Neuronal stem cell (in vitro differentiated cells): Measurements from ENCODE around the gene IFI30.

Experiments used
- DNase-seq: peaks from one replicate; pipeline ENCODE4 v3.0.0-alpha.2; 2013; ENCODE audit warnings: low spot score
- H2AFZ ChIP-seq: one replicate; pipeline ENCODE4 v1.6.1; 2013; ENCODE audit warnings: mild to moderate bottlenecking, low read length, inconsistent platforms
- H2AK5ac ChIP-seq: 2 replicates; pipeline ENCODE4 v1.6.1; 2013; ENCODE audit warnings: low read depth, mild to moderate bottlenecking, inconsistent platforms, low read length, moderate library complexity, mixed read lengths
- H2BK120ac ChIP-seq: 2 replicates; pipeline ENCODE4 v1.6.1; 2013; ENCODE audit warnings: low read depth, mild to moderate bottlenecking, inconsistent platforms, low read length, moderate library complexity, mixed read lengths
- H2BK12ac ChIP-seq: one replicate; pipeline ENCODE4 v1.6.1; 2013; ENCODE audit warnings: low read length, inconsistent platforms
- H2BK15ac ChIP-seq: 2 replicates; pipeline ENCODE4 v1.6.1; 2013; ENCODE audit warnings: mild to moderate bottlenecking, low read length, inconsistent platforms, mixed read lengths
- H2BK5ac ChIP-seq: one replicate; pipeline ENCODE4 v1.6.1; 2013; ENCODE audit warnings: inconsistent platforms, mild to moderate bottlenecking, low read length, moderate library complexity
- H3K14ac ChIP-seq: one replicate; pipeline ENCODE4 v1.6.1; 2013; ENCODE audit warnings: low read length, inconsistent platforms
- H3K18ac ChIP-seq: 2 replicates; pipeline ENCODE4 v1.6.1; 2013; ENCODE audit warnings: low read length, inconsistent platforms
- H3K23ac ChIP-seq: 2 replicates; pipeline ENCODE4 v1.6.1; 2013; ENCODE audit warnings: low read depth, mild to moderate bottlenecking, mixed read lengths, low read length, inconsistent platforms; ENCODE audit not compliant: poor library complexity
- H3K27ac ChIP-seq: replicated peaks from 3 replicates; pipeline ENCODE4 v1.5.1; 2013; ENCODE audit warnings: low read length, inconsistent platforms
- H3K27me3 ChIP-seq, 3 experiments: 2 replicates each; pipeline ENCODE4 v1.6.1; 2013; ENCODE audit warnings: low read length in 3 of 3, mild to moderate bottlenecking in 2 of 3, inconsistent platforms in 1 of 3, low read depth in 1 of 3, mixed read lengths in 1 of 3, moderate library complexity in 1 of 3; ENCODE audit not compliant: control insufficient read depth in 3 of 3, insufficient read depth in 3 of 3
- H3K36me3 ChIP-seq, 2 donors: replicated peaks in 1 of 2; 2 replicates each; pipeline ENCODE4 v1.6.1; 2013; ENCODE audit warnings: low read length in 2 of 2; ENCODE audit not compliant: control insufficient read depth in 2 of 2, insufficient read depth in 2 of 2
- H3K4ac ChIP-seq: 2 replicates; pipeline ENCODE4 v1.6.1; 2013; ENCODE audit warnings: inconsistent platforms, mild to moderate bottlenecking, low read length, moderate library complexity
- H3K4me1 ChIP-seq, 2 donors: 1 replicate in 1 of 2; 2 replicates in 1 of 2; pipeline ENCODE4 v1.6.1; 2013; ENCODE audit warnings: low read length in 2 of 2, low read depth in 1 of 2; ENCODE audit not compliant: control insufficient read depth in 2 of 2, insufficient read depth in 1 of 2
- H3K4me2 ChIP-seq: one replicate; pipeline ENCODE4 v1.6.1; 2013; ENCODE audit warnings: mild to moderate bottlenecking, low read length, inconsistent platforms; ENCODE audit not compliant: insufficient read depth, poor library complexity, severe bottlenecking
- H3K4me3 ChIP-seq, 2 donors: 2 replicates each; pipeline ENCODE4 v1.5.1; 2013; ENCODE audit warnings: low read length in 2 of 2, mild to moderate bottlenecking in 2 of 2, inconsistent platforms in 1 of 2, moderate library complexity in 1 of 2
- H3K79me1 ChIP-seq: one replicate; pipeline ENCODE4 v1.6.1; 2013; ENCODE audit warnings: low read depth, mild to moderate bottlenecking, inconsistent platforms, low read length, moderate library complexity
- H3K9ac ChIP-seq: one replicate; pipeline ENCODE4 v1.6.1; 2013; ENCODE audit warnings: mild to moderate bottlenecking, low read depth, low read length, inconsistent platforms; ENCODE audit not compliant: poor library complexity
- H3K9me3 ChIP-seq, 2 donors: replicated peaks in 1 of 2; 2 replicates each; pipeline versions ENCODE3 to v1.6.1; 2013; ENCODE audit warnings: low read length in 2 of 2, mild to moderate bottlenecking in 2 of 2, inconsistent platforms in 1 of 2, low read depth in 1 of 2, mixed read lengths in 1 of 2, moderate library complexity in 1 of 2; ENCODE audit not compliant: control insufficient read depth in 2 of 2, insufficient read depth in 1 of 2
- H4K8ac ChIP-seq: one replicate; pipeline ENCODE4 v1.6.1; 2013; ENCODE audit warnings: low read depth, mild to moderate bottlenecking, inconsistent platforms, low read length, moderate library complexity
- H4K91ac ChIP-seq: one replicate; pipeline ENCODE4 v1.6.1; 2013; ENCODE audit warnings: low read length, low read depth, mild to moderate bottlenecking, inconsistent platforms; ENCODE audit not compliant: poor library complexity
- WGBS, 2 donors: extraction: QIAGEN DNeasy Blood & Tissue Kit; methylation state at CpG; one replicate each; pipeline ENCODE4 v1.1.7; 2013; ENCODE audit warnings: missing lambda C conversion rate in 2 of 2, mixed read lengths in 1 of 2; ENCODE audit not compliant: insufficient read length in 2 of 2, insufficient replicate concordance in 1 of 2; ENCODE audit errors: extremely low coverage in 2 of 2; 5-methylcytosine and 5-hydroxymethylcytosine counted together

The IFI30 gene

GRCh38 chr19:18214779-18215433 is 41.3 kb downstream of the IFI30 start:
- no peak for DNase-seq
- no peak overlapping the region for H2AFZ ChIP-seq
- no peak overlapping the region for H3K9ac ChIP-seq
- H3K36me3 ChIP-seq, result no peaks in the 10 kb centered on the region
- H3K4ac ChIP-seq, result no peak overlapping the region
- H2BK12ac ChIP-seq, result no peak overlapping the region
- H3K4me2 ChIP-seq, result no peak overlapping the region
- no peak overlapping the region for H3K27ac ChIP-seq
- no peak overlapping the region for H2AK5ac ChIP-seq
- H2BK120ac ChIP-seq, result no peak overlapping the region
- H3K27me3 ChIP-seq, result peaks cover 0 to 23% (median 8%) of the 10 kb centered on the region in 3 experiments
- H4K91ac ChIP-seq, result no peak overlapping the region
- no peak overlapping the region for H2BK5ac ChIP-seq
- H3K79me1 ChIP-seq, result no peaks in the 10 kb centered on the region
- H3K9me3 ChIP-seq, result peaks cover 0 to 2% of the 10 kb centered on the region in 2 donors
- no peak overlapping the region for H3K18ac ChIP-seq
- no peak overlapping the region for H2BK15ac ChIP-seq
- no CpG with 5 or more reads among the region's 7 CpGs for WGBS, 2 donors
- no peak overlapping the region for H4K8ac ChIP-seq
- no peak overlapping the region for H3K4me3 ChIP-seq
- H3K4me1 ChIP-seq, result no peaks in the 10 kb centered on the region
- no peak overlapping the region for H3K14ac ChIP-seq
- H3K23ac ChIP-seq, result no peak overlapping the region

GRCh38 chr19:18216789-18217188 is 43.2 kb downstream of the IFI30 start:
- H2BK12ac ChIP-seq, result no peak overlapping the region
- no peak overlapping the region for H3K4me2 ChIP-seq
- peaks cover 0 to 3% of the 10 kb centered on the region in 2 donors for H3K9me3 ChIP-seq
- peak overlapping the region; percentile 85 for H2BK15ac ChIP-seq
- H4K91ac ChIP-seq, result no peak overlapping the region
- H2AK5ac ChIP-seq, result no peak overlapping the region
- H3K9ac ChIP-seq, result peak overlapping the region; percentile 60
- no peak overlapping the region for H3K4ac ChIP-seq
- WGBS, 2 donors, result no CpG with 5 or more reads among the region's 8 CpGs
- no peaks in the 10 kb centered on the region for H3K4me1 ChIP-seq
- H4K8ac ChIP-seq, result no peak overlapping the region
- no peak overlapping the region for H3K18ac ChIP-seq
- DNase-seq, result no peak
- H2BK5ac ChIP-seq, result no peak overlapping the region
- no peak overlapping the region for H3K27ac ChIP-seq
- no peak overlapping the region for H2AFZ ChIP-seq
- no peak overlapping the region for H3K23ac ChIP-seq
- peaks cover 0 to 27% (median 13%) of the 10 kb centered on the region in 3 experiments for H3K27me3 ChIP-seq
- no peaks in the 10 kb centered on the region for H3K36me3 ChIP-seq
- no peak overlapping the region for H2BK120ac ChIP-seq
- no peak overlapping the region for H3K14ac ChIP-seq
- H3K79me1 ChIP-seq, result no peaks in the 10 kb centered on the region
- H3K4me3 ChIP-seq, result no peak overlapping the region

- Histone ChIP-seq H3K4ac (no peak overlapping the region), H4K91ac (no peak overlapping the region), H3K23ac (peak overlapping the region; percentile 75), H3K4me2 (no peak overlapping the region), H2BK5ac (no peak overlapping the region), H2AFZ (no peak overlapping the region), H3K4me3 (no peak overlapping the region), H3K27ac (no peak overlapping the region), H3K14ac (peak overlapping the region; percentile 67), H3K18ac (peak overlapping the region; percentile 84), H4K8ac (no peak overlapping the region), H3K27me3 (peaks cover 0 to 33% (median 13%) of the 10 kb centered on the region in 3 experiments), H2BK12ac (no peak overlapping the region), H3K4me1 (no peaks in the 10 kb centered on the region), H3K36me3 (no peaks in the 10 kb centered on the region), H3K9me3 (peaks cover 0 to 5% of the 10 kb centered on the region in 2 donors), H3K79me1 (no peaks in the 10 kb centered on the region), H2AK5ac (peak overlapping the region; percentile 81), H3K9ac (peak overlapping the region; percentile 21), H2BK120ac (peak overlapping the region; percentile 50), H2BK15ac (peak overlapping the region; percentile 7)
- no peak for DNase-seq
- WGBS, 2 donors, result no CpG with 5 or more reads among the region's 17 CpGs
Measured at GRCh38 chr19:18218159-18218558, 44.5 kb downstream of the IFI30 start.

- no peak overlapping the region for H3K18ac ChIP-seq
- H2BK15ac ChIP-seq, result no peak overlapping the region
- H4K91ac ChIP-seq, result no peak overlapping the region
- no peak overlapping the region for H3K4ac ChIP-seq
- H2BK120ac ChIP-seq, result no peak overlapping the region
- no peak overlapping the region for H3K9ac ChIP-seq
- WGBS, 2 donors, result no CpG with 5 or more reads among the region's 3 CpGs
- peaks cover 0 to 3% of the 10 kb centered on the region in 2 donors for H3K9me3 ChIP-seq
- H3K23ac ChIP-seq, result peak overlapping the region; percentile 75
- no peaks in the 10 kb centered on the region for H3K36me3 ChIP-seq
- peak overlapping the region; percentile 81 for H2AK5ac ChIP-seq
- no peak overlapping the region for H2BK12ac ChIP-seq
- H3K4me2 ChIP-seq, result no peak overlapping the region
- no peaks in the 10 kb centered on the region for H3K79me1 ChIP-seq
- H3K4me3 ChIP-seq, result no peak overlapping the region
- H4K8ac ChIP-seq, result no peak overlapping the region
- H3K27me3 ChIP-seq, result peaks cover 0 to 33% (median 13%) of the 10 kb centered on the region in 3 experiments
- H3K4me1 ChIP-seq, result peaks cover 0 to 1% of the 10 kb centered on the region in 2 donors
- H3K27ac ChIP-seq, result no peak overlapping the region
- H2BK5ac ChIP-seq, result no peak overlapping the region
- no peak for DNase-seq
- H2AFZ ChIP-seq, result no peak overlapping the region
- H3K14ac ChIP-seq, result peak overlapping the region; percentile 67
Measured at GRCh38 chr19:18218600-18218999, 45.0 kb downstream of the IFI30 start.
